CD4-positive, alpha-beta T cell treated with Interleukin-6 for 4 hours (primary cell): ENCODE measurements around the gene MMP17.

Source experiments
- DNase-seq: peaks from one replicate; pipeline ENCODE4 v3.0.0-alpha.2; 2020; ENCODE audit warnings: mixed read lengths

The MMP17 gene

GRCh38 chr12:131850856-131851559 is 22.8 kb downstream of the MMP17 start:
- no peak for DNase-seq

- no peak for DNase-seq
These were observed 23.8 kb downstream of the MMP17 start for GRCh38 chr12:131851741-131852550.

GRCh38 chr12:131852551-131853299 is 24.5 kb downstream of the MMP17 start:
- DNase-seq: no peak

- no peak for DNase-seq
These were observed 25.9 kb downstream of the MMP17 start for GRCh38 chr12:131853832-131854797.

- DNase-seq: no peak
These were observed 26.8 kb downstream of the MMP17 start for GRCh38 chr12:131854861-131855476.

- no peak for DNase-seq
These were observed 27.4 kb downstream of the MMP17 start for GRCh38 chr12:131855521-131856142.

GRCh38 chr12:131856366-131857097 is 28.3 kb downstream of the MMP17 start:
- no peak for DNase-seq

- no peak for DNase-seq
These were observed 30.0 kb downstream of the MMP17 start for GRCh38 chr12:131857908-131858850.

- peak; percentile 17 for DNase-seq
These were observed 32.5 kb downstream of the MMP17 start for GRCh38 chr12:131860472-131861260.

- DNase-seq: no peak
These were observed 33.3 kb downstream of the MMP17 start for GRCh38 chr12:131861261-131862083.

GRCh38 chr12:131862084-131862441 is 33.9 kb downstream of the MMP17 start:
- no peak for DNase-seq

- DNase-seq: no peak
These were observed 34.4 kb downstream of the MMP17 start for GRCh38 chr12:131862600-131862993.

GRCh38 chr12:131862994-131863710 is 35.0 kb downstream of the MMP17 start:
- no peak for DNase-seq

- no peak for DNase-seq
These were observed 35.7 kb downstream of the MMP17 start for GRCh38 chr12:131863711-131864396.

- no peak for DNase-seq
These were observed 36.3 kb downstream of the MMP17 start for GRCh38 chr12:131864469-131864868.

- no peak for DNase-seq
These were observed 37.1 kb downstream of the MMP17 start for GRCh38 chr12:131865180-131865875.
